Posterior cingulate gyrus (tissue), 11 donors: Measurements from ENCODE around the gene FAM180A.
"Not testable (repeated sequence)": the region's sequence is repeated elsewhere in the genome, so short reads cannot be mapped to it uniquely, and the experiment has no call there.

Experiments used
- DNase-seq, 10 donors: peaks; one replicate each; pipeline versions ENCODE4 v3.0.0 to v3.0.0-alpha.2; 2020 to 2021; ENCODE audit warnings: mixed read lengths in 3 of 10
- intact Hi-C: fragments of 100-400 bp; cut with DNase I; formaldehyde crosslinking; loops from one replicate; pipeline ENCODE4 v1.15.1; 2023

Gene FAM180A

DNA sequence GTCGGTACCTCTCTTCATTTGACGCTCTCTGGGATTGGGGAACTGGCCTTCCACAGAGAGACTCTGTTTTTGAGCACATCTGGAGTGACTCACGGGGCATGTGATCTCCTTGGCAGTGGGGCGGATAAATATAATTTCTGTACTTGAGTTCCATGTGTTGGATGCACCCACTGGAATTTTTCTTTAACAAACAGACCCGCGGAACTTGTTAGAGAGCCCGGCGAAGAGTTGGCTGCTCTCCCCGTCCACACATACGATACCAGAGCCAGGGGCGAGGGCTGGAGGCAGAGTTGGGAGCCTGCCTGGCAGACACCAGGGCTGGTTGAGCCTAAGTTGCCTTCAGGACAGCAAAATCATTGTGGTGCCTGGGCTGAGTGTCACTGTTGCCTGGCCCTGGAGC, at the start of gene FAM180A:
Gene FAM180A (minus strand): TSS at position 44 of the 400 bp plus-strand sequence. CDS start 233 bp downstream, outside the sequence.
- intact Hi-C loops: no loop called here
- DNase-seq: peak in 1 of 10 donors; percentile 62

DNA sequence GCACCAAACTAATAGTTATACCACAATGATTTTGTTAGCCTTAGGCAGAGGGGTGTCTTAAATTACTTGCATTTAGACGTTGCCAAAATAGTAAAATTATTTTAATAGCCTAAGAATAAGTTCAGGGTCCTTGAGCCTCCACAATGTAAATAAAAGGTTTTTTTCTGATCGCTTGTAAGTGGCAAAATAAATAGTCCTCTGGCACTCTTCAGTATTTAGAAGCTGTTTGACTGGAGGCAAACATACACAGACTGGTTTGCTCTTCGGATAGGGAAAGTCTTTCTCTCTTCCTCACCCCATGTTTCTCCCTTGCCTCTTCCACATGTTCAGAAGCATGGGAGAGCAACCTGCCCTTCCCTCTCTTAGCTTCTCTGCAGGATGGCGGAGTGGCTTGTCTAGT, 49.5 kb upstream of the FAM180A start:
- DNase-seq: no peak
- intact Hi-C loops: no loop called here

DNA sequence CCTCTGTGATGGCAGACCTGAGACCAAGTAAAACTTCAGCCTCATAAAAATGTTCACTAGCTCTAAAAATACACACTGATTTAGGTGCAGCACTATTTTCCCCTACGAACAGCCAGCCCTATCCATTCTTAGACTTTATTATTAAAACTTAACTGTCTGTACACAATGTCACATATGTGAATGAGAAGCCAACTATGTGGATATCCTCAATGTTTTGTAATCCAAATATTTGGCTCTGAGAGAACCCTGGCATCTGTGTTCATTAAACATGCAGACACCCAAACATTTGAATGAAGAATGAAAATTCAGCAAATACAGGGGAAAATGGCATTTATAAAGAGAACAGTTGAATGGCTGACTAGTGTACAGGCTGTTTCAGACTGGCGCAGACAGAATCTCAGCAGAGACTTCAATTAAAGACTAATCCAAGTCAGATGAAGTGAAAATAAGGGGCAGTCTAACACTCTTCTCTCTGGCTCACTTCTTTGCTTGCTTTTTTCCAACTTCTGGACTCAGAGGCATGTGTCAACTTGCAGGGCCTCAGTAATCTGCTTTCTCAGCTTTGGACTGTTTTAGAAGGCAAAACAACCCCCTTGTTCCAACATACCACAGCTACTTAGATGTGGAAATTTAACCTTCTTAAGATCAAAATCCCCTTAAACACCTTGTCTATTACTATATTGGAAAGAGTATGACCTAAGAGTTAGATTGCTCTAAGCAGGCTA, 47.4 kb upstream of the FAM180A start:
- intact Hi-C loops: no loop called here
- no peak for DNase-seq

DNA sequence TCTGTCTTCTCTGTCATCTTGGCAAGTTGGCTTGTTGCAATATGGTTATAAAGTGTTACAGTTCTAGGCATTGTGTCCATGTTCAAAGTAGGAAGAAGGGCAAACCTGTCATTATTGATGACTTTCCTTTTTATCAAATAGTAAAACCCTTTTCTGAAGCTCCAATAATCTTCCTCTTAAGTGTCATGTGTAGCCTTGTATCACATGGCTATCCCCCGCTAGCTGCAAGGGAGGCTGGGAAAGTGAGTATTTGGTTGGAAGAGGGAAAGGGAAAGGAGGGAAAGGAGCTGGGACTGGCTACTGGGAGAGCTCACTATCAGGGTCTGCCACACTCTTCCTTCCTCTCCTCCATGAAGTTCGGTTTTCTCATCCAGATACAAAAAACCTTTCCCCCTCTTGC, 45.2 kb upstream of the FAM180A start:
- peak in 1 of 10 donors; percentile 2 for DNase-seq
- intact Hi-C loops: no loop called here

DNA sequence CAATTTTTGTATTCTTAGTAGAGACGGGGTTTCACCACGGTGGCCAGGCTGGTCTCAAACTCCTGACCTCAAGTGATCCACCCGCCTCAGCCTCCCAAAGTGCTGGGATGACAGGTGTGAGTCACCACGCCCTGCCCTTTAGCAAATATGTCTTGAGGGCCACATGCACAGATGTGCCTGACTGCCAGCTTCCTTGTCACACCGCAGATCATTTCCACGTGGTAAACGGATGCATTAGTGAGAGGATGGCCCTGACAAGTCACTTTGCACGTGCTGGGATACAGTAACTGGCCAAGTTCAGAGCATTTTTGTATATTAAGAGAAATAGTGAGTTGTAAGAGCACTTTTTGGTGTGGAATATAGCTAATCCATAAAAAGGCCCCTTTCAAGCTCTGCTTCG, 44.3 kb upstream of the FAM180A start:
- intact Hi-C loops: no loop called here
- DNase-seq: peak in 1 of 10 donors; percentile 11

DNA sequence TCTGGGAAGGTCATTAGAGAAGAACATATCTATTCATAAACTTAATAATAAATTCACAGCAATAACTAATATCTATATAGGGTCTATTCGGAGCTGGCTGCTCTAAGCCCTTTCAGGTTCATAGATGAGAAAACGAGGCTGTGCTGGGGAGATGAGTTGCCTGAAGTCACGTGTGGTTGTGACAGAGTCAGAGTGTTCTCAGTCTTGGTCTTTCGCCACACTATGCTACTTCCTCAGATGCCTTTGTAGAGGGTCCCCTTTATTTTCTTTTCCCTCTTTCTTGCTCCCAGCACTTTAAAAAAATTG, 43.7 kb upstream of the FAM180A start:
- intact Hi-C loops: no loop called here
- DNase-seq: no peak

DNA sequence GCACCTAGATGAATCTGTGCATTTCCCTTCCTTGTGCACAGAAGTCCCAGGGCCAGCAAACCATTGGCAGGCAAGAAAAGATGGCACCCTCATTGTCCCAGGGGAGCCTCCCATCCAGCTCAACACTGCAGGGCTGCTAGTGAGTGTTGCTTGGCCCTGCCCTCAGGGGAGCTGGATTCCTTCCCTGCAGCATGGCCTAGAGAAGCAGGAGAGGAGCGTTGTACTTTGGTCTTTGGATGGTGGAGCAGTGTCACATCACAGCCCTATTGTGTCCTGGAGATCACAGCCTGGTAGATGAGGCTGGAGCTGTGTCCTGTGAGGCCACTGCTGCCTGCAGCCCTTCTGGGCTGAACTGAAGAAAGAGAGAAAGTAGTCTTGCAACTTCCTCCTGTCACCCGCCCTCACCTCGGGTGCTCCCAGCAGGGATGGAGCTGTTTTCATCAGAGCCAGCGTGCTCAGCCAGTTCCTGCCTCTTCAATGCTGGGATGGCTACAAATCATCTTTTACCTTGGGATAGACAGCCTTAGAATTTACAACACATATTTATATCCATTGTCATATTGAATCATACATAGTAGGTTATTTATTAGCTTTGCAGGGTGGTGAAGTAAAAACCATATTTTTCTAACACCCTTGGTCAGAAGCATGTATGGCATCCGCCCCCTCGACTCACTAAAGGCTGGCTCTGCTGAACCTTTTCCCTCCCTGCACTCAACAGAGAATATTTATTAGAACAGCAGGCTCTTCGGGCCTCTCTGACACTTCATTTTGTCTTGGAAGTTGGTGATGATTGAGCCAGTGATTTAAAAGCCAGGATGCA, 43.1 kb upstream of the FAM180A start:
- no peak for DNase-seq
- intact Hi-C loops: no loop called here

DNA sequence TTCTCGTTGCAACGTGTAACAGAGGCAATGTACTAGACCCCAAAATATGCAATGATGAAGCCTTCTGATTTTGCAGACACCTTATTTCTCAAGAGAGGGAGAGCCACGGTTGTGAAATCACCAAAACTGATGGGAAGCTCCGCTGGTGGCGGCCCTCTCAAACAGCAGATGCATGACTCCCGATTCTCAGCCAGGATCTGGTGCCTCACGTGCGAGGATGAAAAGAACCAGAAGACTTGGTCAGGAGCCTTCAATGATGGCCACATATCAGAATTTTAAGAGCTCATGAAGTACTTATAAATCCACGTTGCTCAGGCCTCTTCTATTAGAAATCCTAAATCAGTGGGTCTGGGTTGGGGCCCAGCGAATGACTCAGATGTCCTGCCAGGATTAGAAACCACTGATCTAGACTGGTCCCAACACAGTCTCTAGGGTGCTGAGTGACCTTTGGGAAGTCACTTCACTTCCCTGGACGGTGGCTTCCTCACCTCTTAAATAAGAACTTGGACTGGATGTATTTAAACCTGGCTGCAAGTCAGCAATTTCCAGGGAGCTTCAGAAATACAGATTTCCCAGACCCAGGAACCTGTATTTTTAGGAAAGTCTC, 41.9 kb upstream of the FAM180A start:
- intact Hi-C loops: no loop called here
- DNase-seq: no peak

DNA sequence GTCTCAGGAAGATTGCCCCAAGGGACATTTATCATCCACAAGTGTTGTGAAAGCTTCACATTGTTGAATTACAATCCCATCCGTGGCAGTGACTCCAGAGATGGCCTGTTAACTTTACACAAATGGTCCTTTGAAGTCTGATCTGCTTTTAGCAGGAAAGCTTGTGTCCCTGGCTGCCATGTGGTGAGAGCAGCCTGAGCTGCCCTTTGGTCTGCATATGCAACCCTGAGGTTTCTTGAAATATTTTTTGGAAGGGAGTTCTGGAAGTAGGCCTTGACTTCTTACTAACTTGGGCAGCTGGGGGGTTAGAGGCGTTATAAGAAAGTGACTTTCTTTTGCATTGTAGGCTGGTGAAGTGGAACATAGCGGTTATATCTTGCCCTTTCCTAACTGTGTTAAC, 41.3 kb upstream of the FAM180A start:
- no peak for DNase-seq
- intact Hi-C loops: no loop called here

DNA sequence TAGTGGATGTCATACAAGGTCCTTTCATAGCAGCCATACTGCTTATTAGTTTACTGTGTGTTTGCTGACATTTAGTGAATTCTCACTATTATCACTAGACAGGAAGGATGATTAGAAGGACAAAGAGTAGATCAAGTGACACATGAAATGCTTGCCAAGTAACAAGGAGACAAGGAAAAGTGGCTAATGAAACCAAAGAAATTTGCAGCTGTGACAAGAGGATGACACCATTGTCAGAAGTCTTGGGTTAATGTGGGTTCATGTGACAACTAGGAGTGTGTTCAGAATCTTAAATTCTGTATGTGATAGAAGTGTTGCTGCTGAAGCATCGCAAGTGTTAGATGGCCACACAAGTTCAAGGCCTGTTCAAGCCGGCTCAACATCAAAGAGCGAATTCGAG, 40.8 kb upstream of the FAM180A start:
- intact Hi-C loops: no loop called here
- DNase-seq: no peak

DNA sequence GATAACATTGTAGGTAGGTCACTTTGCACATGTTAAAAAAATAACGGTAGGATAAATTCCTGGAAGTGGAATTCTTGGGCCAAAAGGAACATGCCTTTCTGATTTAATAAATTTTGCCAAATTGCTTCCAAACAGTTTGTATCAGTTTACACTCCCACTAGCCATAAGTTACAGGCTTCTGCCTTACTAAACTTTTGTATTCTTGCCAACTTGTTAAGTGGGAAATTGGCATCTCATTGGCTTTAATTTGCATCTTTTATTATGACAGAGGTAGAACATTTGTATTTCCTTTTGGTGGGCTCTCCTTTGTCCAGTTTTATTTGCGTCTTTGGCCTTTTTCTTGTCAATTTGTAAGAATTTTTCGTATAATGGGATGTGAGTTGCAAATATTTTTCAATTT, 38.3 kb upstream of the FAM180A start:
- intact Hi-C loops: no loop called here
- DNase-seq: no peak

DNA sequence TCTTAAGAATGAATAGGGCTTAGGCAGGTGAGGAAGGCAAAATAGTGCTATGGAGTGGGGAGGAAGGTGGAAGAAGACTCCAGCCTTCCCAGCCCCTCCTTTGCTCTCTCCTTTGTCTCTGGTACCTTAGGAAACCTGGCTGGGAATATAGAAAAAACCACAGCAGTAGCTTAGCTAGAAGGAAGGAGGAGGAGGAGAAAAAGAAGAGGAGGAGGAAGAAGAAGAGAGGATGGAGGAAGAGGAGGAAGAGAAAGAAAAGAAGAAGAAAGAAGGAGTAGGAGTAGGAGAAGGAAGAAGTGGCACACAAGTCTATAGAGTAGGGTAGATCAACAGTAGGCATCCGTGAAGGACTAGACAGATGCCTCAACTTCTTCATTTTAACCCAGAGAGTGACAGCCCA, 36.5 kb upstream of the FAM180A start:
- DNase-seq: no peak
- intact Hi-C loops: no loop called here

DNA sequence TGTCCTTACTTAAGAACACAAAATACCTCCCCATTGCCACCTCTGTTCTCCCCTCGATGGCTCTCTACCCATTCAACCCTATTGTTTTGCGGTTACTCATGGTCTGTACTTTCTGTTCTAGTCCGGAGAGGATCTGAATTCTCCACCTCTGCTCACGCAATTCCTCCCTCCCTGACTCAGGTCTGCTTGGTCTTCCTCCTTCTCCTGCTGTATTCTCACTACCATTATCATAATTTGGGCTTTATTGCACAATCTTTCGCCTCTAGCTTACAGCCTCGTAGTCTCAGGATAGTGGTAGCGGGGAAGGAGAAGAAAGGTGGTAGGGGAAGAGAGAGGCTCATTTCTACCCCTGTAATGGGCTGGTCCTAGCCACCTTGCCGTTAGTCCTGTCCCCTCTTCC, 35.4 kb upstream of the FAM180A start:
- intact Hi-C loops: no loop called here
- DNase-seq: no peak

DNA sequence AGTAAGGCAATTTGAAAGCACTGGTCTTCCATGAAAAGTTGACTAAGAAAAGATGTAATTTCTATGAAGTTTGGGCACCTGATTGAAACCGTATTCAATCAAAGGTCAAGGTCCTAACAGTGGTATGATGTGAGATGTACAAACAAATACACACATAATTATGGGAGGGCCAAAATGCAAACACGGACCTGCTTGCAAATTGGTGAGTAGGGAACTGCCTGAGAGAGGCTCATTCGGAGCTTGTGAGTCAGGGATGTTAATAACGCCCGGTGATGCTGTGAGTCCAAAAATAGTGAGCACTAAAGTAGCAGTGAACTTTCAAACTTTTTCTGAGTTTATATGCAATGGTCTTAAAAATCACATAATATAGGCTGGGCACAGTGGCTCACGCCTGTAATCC, 34.2 kb upstream of the FAM180A start:
- intact Hi-C loops: no loop called here

DNA sequence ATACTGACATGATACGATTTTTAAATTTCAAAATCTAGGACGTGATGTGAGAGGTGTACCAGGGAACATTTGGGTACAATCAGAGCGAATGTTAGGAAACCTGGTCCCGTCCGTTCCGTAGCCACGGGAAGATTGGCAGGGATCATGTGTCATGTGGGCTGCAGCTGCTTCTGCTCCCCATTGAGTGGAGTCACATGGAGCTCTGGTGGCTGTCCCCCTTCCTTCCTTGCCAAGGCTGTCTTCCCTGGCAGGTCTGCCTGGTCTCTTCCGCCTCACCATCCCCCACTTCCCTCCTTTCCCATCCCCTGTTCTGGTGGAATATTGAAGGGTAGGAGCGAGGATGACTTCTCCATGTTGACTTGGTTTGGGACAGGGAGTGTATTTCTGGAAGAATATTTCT, 33.8 kb upstream of the FAM180A start:
- DNase-seq: no peak
- intact Hi-C loops: no loop called here

More for the DNA sequence above, 34.2 kb upstream of the FAM180A start:
- DNase-seq: no peak

DNA sequence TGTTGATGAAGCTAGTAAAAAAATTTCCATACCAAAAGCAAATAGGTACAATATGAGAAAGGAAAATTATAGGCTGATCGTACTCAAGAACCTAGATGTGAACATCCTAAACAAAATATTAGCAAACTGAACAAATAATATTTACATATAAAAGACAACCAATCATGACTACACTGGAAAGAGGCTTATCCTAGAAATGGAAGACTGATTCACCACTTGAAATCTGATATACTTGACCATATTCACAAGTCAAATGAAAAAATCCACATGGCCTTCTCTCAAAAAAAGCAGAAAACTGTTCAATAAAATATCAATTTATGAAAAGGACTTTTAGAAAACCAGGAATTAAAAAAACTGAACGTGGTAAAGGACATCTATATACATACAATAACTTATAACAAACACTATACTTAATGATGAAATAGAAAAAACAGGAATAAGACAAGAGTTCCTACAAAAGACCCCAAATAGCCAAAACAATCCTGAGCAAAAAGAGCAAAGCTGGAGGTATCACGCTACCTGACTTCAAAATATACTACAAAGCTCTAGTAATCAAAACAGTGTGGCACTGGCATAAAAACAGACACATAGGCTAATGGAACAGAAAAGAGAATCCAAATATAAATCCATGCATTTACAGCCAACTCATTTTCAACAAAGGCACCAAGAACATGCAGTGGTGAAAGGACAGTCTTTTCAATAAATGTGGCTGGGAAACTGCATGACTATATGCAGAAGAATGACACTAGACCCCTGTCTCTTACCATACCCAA, 29.2 kb upstream of the FAM180A start:
- no peak for DNase-seq
- intact Hi-C loops: no loop called here

DNA sequence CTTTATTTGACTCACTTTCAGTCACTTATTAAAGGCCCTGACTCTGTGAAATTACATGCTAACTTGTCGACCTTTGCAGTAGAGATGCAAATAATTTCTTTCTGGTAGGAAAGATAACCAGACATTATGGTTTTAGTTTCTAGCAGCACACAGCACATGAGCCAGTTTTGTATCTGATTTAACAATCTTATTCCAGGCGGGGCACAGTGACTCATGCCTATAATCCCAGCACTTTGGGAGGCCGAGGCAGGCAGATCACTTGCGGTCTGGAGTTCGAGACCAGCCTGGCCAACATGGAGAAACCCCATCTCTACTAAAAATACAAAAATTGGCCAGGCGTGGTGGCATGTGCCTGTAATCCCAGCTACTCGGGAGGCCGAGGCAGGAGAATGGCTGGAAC, 27.3 kb upstream of the FAM180A start:
- DNase-seq, intact Hi-C loops: not testable (repeated sequence)

DNA sequence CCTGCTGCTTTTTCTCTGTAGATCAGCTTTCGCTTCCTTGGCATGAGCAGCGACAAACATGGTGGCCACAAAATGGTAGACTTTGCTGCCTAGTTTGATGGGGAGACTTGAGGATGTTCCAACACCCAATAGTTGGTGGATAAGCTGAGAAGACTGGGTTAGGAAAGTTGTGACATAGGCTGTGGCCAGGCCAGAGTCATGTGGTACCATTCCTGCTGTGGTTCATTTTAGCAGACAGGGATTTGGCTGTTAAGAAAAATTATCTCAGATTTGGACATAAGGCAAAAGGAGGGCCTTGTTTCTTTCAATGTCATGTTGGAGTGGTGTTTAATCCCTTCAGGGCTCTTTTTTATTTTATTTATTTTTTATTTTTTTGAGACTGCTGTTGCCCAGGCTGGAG, 26.6 kb upstream of the FAM180A start:
- intact Hi-C loops: no loop called here
- DNase-seq: no peak

DNA sequence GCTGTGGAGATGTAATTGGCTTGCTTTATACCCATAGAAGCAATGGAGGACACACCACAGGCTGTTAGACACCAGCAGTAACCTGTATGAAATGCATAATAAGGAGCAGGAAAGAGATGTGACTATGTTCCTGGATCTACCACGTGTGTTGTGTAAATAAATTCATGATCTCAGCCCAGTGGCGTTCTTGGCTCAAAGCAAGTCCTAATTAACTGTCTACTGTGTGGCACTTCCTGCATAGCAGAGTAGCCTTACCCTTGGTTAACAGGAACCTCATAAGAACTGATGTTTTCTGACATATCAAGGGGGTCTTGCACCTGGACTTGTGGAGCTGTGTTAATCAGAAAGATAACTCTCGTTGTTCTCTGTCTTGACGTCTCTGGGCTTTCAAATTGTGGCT, 25.7 kb upstream of the FAM180A start:
- intact Hi-C loops: no loop called here
- DNase-seq: no peak

DNA sequence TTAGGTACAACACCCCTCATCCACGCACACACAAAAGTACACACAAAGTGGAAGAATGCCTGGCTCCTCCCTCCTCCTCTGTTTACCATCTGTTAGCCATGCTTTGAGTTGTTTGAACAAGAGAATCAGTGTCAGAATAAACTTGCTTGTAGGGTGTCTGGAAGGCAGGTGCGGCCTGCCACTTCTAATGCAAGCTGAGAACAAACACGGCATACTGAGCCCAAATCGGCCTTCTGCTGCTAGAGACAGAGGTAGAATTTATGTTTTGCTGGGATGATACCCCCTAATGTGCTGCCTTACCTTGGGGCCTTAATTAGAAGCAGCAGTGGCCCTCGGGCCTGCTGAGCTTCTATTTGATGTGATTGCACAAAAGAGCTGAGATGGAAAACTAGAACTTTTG, 24.9 kb upstream of the FAM180A start:
- intact Hi-C loops: no loop called here
- DNase-seq: no peak

DNA sequence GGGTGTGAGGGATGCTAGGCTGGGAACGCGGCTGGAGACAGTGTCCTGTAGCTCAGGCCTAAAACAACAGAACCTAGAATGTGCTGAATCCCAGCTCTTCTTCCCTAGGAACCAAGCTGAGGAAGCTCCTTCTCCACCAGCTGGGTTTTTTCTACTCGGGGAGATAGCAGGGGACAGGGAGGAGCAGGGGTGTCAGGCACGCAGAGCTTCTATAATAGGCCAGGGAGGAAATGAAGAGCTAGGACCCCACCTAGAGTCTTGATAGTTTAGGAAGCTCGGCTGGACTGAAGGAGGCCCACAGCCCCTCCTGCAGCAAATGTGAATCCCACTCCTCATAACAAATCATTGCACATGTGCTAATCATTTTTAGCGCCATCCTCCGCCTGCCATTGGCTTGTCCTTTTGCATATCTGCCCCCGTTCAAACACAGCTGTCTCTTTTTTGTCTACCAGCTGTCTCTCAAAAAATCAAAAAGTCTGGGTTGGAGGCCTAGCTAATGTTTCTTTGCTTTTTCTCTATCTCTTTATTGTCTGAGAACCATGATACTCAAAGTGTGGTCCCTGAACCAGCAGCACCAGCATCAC, 24.1 kb upstream of the FAM180A start:
- DNase-seq: no peak
- intact Hi-C loops: no loop called here
